Amniotic epithelial cell (primary cell): ENCODE data around the gene NCR3LG1.
A peak's percentile ranks its signal among the peaks of the same experiment; 100 is the strongest.

Experiments used
- DNase-seq: peaks from one replicate; pipeline ENCODE4 v3.0.0-alpha.2; 2010; ENCODE audit warnings: low read depth

NCR3LG1 gene

DNA sequence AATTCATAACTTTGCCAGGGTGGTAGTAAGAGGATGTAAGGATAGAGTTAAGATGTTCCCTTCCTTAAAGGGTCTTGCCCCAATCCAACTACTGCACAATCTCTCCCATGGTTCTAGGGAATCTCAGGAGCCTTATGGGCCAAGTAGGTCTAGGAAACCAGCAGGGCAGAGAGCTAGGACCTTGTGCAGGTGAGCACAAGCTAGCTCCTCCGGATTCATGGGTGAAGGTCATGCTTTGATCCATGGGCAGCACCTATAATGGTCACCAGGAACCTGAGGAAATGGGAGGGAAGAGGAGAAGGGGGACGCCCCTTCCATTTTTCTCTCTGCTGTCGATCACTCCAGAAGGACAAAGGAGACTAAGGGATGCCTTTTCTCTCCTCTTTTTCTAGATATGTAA is 20.0 kb downstream of the NCR3LG1 start:
- DNase-seq: peak; percentile 80

DNA sequence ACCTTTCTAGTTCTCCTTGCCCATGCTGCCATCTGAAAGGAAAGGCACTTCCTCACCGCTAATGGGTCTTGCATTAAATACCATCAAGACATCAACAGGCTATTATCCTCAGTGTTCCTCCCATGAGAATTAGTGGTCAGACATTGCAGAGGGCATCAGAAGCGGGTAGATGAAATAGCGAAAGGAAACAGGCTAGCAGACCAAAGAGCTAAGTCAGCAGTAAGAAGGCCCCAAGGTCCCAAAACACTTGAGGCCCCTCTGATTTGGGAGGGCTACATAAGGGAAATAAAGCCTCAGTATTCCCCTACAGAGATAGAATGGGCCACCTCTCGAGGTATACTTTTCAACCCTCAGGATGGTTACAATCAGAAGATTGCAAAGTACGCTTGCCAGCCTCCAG is 23.9 kb downstream of the NCR3LG1 start:
- DNase-seq: no peak

DNA sequence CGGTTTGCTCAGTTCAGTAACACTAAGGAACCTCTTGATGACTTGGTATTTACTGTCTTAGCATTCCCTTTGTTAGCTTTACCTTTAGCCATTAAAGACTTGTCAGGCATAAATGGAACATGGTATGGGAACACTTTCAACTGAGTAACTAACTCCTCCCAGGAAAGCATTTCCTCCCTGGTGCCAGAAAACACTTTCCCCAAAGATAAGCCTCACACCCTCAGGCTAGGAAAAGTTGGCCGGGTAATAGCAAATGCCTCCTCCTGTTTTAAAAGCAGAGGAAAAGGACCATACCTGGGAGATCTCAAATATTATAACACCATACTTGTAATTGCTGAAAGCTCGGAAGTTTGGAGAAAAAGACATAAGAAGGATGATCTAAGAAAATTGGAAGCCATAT is 24.9 kb downstream of the NCR3LG1 start:
- no peak for DNase-seq

DNA sequence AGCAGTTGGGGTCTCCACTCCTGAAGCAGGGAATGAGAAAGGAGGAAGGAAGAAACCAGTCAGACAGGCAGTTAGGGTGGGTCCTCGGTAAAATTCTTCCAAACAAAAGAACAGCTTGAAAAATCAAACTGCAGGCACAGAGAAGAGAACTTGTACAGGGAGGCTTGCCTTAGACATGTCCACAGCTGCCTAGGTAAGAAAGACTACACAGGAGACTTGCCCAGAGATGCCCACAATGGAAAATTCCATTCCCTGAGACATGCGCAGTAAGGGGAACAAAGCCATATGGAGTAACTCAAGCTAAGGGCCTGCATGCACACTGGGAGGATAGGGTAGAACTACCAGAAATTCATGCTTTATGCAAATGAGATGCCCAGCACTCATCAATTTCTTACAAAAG is 27.1 kb downstream of the NCR3LG1 start:
- DNase-seq: no peak

DNA sequence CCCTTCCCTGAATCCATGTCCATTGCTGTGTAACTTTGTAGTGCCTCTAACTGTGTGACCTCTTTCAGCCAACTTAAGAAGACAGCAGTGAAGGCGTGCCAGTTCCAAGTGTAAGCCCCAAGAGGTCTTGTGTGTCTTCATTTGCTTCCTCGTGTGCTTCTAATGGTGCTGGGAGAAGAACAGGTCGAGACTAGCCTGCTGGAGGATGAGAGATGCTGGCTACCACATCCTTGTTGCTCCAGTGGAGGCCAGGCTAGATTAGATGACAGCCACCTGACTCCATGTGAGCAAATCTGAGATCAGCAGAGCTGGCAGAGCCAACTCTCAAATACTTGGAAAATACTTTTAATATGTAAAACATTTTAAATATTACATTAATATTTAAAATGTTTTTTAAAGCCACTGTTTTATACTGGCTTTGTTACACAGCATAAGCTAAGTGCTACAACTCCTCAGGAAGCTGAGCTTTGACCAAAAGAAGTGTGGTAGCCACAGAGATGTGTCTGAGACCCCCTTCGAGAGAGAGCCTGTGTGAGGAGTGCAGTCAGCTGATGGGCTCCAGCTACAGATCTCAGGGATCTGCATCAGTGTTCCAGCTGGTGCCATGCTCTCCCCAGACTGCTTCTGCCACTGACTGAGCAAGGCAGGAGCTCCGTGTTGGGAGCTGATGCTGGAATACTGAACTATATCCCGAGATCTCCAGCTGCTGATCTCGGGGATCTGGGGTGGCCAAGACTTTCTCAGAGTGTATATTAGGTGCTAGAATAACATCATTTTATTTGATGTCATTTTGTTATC is 28.0 kb downstream of the NCR3LG1 start:
- DNase-seq: no peak

DNA sequence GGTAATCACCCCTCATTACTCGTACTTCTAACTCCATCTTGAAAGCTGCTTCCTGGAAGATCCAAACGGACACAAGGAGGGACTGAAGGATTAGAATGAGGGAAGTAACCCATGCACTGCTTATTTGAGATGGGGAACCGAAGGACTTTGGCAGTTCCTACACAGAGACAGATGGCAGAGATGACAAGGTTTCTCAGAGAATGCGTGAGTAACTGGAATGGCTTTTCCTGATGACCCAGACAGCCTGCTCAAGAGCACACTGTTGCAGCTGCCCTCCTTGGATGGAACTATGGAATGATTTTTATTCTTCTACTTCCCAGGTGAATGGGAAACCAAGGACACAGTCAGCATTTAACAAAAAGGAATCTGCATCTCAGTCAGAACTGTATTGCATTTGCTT is 29.6 kb downstream of the NCR3LG1 start:
- DNase-seq: peak; percentile 22

DNA sequence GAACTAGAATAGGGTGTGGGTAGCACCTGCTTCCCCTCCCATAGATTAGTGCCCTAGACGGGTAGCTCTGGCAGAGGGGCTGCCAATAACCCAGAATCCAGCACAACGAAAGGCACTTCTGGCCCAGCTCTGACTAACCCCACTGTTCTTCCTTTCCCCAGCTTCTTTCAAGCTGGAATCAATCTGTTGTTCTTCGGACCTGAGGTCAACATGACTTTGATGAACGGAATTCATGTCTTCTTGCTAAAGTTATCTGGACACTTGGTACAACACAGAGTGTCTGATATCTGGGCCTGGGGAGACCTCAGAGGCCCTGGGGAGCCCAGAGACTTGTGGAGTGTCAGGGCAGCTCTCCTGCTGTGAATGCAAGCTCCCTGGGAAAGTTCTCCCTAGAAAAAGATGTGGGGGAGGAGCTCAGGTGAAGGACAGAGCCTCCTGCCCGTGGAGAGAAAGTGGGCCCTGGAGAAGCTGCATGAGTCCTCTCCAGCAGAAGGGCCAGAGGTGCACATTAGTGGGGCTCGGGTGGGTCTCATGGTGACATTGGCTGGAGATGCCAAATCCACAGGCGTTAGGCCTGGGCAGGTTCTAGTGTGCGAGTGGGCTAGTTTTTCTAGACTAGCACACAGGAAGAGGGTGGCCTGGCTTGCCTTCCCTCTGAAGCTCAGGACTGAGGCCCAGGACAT is 30.6 kb downstream of the NCR3LG1 start:
- DNase-seq: peak; percentile 27

DNA sequence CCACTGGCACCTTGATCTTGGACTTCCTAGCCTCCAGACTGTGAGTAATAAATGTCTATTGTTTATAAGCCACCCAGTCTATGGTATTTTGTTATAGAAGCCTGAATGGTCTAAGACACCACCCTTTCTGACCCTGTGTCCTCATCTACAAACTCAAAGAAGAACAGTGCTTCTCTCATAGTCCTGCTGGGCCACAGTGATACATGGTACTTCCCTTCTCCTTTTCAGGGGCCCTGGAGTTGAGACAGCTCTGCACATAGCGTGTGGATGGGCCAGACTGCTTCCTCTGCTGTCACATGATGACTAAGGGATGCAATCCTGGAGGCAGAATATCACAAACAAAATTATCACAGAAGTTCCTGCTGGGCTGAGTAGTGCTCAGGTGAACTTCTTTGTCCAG is 31.9 kb downstream of the NCR3LG1 start:
- no peak for DNase-seq

DNA sequence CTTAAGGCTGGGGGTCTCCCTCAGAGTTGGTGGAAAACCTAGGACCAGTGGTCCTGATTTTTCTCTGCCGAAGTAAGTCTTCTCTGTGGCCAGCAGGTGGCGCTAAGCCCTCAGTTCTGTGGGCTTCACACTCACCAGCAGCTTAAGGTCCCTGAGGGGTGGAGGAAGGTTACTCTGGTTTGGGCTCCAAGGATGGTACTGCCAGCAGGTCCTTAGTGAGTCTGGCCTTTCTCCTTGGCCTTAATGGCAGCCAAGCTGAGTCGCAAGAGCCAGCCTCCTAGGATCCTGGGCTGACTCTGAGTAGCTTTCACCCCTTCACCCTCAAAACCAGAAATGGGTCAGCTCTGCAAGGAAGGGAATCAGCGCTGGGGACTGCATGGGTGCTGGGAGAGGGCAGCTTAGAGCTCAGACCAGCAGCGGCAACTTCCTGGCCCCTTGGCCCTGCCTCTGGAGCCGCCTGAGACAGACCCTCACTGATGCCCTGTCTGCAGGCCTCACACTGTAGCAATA is 32.5 kb downstream of the NCR3LG1 start:
- DNase-seq: peak; percentile 70

DNA sequence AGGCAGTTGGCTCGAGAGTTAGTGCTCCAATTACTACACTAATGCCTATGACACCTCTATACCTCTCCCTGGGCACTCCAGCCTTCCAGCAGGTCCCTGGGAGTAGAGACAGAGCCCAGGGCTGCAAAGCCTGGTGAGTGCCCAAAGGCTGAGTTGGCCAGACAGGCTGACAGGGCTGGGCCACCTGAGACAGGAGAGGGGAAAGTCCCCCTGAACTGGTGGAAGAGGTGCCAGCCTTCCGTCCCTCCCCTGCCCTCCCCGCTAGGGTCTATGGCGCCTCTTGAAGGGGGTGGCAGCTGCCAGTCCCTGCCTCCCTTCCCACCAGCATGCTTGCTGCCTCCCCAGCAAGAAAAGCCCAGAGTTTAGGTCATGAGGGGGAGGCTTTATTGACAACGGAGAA is 33.9 kb downstream of the NCR3LG1 start:
- no peak for DNase-seq

DNA sequence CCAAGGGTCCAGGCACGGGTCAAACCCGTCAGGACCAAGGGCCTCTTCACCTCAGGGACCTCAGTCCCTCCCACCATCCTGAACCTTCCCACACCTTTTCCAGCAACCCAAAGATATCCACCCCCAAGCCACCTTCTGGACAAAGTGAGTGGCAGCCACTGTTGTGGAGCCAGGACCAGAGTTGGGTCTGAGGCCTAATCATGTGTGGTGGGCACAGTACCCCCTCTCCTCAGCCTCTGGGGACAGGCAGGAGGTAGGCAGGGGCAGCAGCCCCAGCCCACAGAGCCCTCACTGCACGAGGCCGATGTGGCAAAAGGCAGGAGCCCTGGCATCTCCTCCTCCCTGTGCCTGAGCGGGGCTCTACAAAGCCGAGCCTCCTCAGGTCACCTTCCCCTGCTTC is 34.3 kb downstream of the NCR3LG1 start:
- DNase-seq: no peak

DNA sequence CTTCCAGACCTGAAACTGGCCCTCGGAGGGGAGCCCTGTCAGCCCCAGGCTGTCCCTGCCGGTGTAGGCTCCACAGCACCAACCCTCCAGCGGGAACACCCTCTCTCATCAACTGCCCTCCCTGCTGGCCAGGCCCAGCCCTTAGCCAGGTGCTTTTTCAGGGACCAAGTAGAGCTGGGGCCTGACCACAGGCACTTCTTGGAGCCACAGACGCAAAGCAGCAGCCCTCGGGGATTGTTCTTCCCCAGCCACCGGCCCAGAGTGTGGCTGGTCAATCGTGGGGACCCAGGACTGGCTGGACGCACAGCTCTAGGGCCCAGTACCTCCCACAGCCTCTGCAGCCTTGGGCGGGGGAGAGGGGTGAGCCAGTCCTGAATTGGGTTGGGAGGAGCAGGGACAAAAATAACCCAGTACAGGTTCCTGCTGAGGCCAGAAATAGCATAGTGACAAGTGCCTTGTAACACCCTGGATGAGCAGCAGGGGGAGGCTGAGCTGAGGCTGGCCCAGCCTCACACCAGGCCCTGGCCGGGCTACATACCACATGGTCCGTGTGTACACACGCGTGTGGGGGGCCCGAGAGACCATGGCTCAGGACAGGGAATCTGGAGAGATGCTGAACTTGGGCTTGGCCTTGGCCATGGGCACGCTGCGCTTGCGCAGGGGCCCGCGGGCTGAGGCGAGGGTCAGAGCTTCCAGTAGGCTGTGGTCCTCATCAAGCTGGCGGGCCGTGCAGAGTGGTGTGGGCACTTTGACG is 34.9 kb downstream of the NCR3LG1 start:
- peak; percentile 31 for DNase-seq

DNA sequence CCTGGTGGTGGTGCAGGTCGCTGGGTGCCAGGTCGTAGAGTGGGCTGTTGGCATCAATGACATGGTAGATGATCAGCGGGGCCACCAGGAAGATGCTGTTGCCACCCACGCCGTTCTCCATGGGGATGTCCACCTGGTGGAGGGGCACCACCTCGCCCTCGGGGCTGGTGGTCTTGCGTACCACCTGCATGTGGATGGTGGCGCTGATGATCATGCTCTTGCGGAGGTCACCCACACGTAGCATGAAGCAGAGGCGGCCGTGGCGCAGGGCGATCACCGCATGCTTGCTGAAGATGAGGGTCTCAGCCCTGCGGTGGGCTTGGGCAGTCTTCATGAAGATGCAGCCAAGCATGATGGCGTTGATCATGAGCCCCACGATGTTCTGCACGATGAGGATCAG is 35.7 kb downstream of the NCR3LG1 start:
- DNase-seq: no peak

DNA sequence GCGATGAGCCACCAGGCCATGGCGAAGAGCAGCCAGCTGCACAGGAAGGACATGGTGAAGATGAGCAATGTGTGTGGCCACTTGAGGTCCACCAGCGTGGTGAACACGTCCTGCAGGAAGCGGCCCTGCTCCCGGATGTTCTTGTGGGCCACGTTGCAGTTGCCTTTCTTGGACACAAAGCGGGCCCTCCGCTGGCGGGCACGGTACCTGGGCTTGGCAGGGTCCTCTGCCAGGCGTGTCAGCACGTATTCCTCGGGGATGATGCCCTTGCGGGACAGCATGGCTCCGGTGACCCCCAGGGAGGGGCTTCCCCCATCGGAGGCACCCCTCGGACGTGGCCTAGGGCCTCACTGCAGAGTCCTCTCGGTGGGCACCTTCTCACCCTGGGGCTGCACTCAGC is 36.2 kb downstream of the NCR3LG1 start:
- no peak for DNase-seq

DNA sequence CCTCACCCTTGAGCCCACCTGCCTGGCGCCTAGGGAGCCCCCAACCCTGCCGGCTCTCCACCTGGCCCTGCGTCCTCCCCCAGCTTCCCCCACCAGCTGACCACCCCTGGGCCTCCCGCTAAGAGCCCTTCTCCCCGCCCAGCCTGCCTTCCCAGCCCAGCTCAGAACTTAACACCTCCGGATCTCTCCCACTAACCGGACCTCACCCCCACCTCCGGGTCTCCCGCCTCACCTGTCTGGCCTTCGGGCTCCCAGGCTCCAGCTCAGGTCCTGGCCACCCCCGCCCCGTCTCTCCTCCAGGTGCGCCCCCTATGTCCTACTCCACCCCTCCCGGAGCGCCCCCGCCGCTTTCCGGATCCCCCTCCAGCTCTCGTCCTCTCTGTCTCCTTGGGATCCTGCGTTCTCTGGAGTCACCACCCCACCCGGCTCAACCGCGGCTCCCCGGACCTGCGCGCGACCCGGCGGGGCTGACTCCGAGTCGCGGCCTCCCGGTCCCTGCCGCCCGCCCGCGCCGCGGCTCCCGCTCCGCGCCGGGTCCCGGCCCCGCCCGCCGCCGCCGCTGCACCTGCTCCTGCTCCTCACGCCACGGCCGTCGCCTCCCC is 37.1 kb downstream of the NCR3LG1 start, which contains the start of gene KCNJ11:
KCNJ11 (minus strand) TSS at position 51 of the 602 bp plus-strand sequence. CDS start 568 bp downstream, outside the sequence.
- no peak for DNase-seq

DNA sequence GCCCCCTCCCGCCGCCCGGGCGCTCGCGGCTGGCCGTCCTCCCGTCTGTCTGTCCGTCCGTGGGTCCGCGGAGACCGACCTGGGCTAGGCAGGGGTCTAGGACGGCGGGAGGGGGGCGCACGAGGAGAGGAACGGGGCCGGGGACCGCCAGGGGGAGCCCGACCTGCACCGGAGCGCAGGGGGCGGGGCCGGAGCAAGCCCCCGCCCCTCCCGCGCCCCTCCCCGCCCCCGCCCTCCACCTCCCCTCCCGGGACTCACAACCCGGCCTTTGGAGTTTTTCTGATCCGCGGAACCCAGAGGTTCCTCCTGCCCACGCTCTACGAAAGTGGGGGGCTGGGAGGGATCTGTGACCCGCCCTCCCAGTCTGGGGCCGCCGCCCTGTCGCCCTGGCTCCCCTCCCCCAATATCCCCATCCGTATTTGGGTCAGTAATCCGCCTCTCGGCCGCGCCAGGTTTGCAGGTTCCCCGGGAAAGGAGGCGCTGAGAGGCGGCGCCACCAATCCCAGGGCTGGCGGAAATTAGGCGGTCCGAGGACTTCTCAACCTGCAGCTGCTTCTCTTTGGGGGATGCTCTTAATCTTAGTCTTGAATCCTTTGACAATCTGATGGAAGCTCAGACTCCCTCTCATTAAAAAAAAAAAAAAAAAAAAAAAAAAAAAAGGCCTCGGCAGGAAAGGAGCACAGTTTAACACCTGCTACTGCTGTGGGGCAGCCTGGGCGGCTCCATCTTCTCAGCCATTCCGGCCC is 37.8 kb downstream of the NCR3LG1 start:
- DNase-seq: peak; percentile 11

DNA sequence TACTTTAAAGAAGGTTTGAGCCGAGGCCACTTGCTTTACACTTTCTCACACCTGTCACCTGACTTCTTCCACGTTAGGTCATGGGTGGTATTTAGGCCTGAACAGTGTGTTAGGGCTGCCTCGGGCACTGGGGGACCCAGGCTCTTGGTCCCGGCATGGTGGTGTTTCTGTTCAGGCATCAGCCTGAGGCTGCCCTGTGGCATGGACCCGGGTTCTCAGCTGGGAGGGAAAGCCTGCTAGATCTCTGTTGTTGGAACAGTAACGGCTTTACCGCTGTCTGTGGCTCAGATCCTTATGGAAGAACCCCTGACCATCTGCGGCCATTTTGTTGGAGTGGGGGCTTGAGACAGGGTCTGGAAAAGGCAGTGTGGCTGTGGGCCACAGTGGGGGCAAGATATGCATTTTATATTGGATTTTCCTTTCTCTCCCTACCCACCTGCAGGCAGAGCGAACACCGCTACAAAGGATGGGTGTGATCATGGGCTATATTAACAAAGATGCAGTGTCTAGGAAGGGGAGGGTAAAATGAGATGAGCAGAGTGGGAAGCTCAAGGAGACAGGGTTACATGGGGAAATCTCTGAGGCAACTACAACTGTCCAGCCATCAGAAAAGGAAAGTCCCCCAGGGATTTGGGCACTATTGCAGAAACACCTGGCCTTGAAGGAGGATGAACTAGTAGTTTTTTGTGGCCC is 38.5 kb downstream of the NCR3LG1 start:
- no peak for DNase-seq

DNA sequence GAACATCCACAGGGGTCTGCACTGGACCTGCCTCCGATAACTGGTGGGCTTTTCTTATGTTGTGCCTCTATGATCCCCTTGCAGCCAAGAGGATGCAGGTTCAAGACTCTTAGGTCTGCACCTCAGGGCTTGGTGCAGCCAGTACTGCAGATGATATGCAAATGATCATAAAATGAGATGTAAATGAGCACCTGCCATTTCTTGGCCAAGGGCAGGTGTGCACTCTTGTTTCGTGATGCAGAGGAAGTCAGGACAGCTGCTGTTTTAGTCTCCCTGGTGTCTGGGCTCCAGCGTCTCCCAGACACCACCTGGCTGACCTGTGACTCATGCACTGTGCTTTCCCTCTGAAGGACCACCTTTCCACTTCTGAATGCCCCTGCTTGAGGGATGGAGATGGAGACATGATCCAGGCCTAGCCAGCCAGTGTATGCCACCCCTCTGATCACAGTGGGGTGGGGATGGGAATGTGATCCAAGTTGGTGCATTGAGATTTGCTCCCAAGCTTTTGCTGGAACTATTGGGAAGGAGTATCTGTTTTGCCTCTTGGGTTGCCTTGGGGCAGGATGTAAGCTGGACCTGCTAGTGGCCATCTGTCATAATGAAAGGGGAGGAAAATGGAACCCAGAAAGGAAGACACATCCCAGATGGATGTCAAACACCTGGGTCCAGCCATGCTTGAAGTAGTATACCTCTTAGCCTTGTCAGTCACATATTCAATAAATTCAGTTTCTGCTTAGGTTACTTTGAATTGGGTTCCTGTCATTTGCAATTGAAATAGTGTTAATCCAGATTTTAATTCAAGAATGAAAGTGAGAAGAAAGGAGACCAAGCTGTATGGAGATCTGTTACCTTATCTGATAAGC is 40.1 kb downstream of the NCR3LG1 start:
- DNase-seq: no peak

DNA sequence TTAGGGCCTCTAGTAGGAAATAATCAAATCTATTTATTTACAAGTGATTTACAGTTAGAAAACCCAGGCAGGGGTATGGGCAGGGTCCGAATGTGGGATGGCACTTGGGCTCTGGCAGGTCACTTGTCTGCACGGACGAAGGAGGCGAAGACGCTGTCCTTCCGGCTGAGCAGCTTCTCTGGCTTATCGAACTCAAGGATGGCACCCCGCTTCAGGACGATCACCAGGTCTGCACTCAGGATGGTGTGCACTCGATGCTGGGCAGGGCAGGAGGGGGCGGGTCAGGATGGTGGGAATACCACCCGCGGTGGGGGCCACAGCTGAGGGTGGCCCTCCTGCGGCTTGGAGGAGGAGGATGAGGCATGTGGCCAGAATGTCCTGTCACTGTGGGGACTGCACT is 41.3 kb downstream of the NCR3LG1 start:
- DNase-seq: no peak

DNA sequence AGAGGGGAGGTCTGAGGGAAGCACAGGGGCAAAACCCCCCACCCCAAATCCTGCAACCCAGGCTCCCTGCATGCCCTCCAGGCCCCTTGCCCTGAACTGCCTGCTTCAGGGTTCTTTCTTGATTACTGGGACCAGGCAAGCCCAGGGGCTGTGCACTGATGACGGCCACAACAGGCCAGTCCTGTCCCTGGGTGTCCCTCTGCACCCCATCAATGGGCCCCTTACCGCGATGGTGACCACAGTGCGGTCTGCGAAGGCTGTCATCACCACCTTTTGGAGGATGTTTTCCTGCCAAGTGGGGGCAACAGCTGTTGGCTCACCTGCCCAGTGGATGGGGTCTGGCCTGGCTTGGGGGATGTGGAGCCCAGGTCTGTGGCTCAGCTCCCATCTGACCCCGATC is 41.9 kb downstream of the NCR3LG1 start:
- DNase-seq: no peak
